ENCODE data around the gene RAB8B. TPM values are rescaled to one million over a fixed set of nuclear protein-coding genes. Genes with fewer than 3 reads are reported as not detected.

RAB8B gene
- total and polyA plus RNA-seq, 9 of the 15 experiments (the other 6 are each of a cell fraction or from before 2014, with no cell fraction given): 7.8 to 32.1 (median 24.2) TPM

DNA sequence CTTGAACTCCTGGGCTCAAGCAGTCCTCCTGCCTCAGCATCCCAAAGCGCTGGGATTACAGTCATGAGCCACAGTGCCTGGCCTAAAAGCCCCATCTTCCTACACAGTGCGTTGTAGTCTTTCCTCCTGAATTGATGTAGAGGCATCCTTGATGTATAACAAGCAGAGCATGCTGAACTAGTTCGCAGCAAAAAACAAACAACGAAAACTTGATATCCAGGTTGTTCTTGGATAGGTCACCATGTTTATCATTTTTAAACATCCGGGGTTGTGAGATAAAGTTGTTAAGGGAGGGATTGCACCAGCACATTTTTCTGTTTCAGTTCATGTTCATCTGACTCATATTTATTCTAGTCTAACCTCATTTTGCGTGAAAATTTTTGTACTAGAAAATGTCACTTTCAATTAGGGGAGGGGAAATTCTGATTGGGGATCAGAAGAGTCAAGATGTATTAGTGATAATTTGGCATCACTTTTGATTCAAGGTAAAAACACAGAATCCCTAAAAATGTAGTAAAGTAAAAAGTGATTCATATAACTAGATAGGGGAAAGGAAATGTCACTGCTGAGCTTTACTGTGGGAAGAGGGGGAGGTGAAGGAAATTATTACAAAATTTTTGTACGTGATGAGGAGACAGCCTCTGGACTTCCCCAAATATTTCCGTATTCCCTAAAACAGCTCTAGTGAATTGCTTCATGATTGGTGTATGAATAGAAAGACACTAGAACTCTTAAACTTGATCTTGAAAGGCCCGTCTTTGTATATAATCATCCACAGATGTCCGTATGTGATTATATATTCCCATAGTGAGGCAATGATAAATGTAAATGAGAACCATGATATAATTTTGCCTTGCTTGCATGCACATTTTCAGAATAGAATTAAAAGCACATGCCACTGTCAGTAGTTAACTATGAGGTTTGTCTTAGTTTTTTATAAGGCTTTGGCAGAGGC, 22.9 kb downstream of the RAB8B start (continued):
- TF ChIP-seq, protein P1, sequence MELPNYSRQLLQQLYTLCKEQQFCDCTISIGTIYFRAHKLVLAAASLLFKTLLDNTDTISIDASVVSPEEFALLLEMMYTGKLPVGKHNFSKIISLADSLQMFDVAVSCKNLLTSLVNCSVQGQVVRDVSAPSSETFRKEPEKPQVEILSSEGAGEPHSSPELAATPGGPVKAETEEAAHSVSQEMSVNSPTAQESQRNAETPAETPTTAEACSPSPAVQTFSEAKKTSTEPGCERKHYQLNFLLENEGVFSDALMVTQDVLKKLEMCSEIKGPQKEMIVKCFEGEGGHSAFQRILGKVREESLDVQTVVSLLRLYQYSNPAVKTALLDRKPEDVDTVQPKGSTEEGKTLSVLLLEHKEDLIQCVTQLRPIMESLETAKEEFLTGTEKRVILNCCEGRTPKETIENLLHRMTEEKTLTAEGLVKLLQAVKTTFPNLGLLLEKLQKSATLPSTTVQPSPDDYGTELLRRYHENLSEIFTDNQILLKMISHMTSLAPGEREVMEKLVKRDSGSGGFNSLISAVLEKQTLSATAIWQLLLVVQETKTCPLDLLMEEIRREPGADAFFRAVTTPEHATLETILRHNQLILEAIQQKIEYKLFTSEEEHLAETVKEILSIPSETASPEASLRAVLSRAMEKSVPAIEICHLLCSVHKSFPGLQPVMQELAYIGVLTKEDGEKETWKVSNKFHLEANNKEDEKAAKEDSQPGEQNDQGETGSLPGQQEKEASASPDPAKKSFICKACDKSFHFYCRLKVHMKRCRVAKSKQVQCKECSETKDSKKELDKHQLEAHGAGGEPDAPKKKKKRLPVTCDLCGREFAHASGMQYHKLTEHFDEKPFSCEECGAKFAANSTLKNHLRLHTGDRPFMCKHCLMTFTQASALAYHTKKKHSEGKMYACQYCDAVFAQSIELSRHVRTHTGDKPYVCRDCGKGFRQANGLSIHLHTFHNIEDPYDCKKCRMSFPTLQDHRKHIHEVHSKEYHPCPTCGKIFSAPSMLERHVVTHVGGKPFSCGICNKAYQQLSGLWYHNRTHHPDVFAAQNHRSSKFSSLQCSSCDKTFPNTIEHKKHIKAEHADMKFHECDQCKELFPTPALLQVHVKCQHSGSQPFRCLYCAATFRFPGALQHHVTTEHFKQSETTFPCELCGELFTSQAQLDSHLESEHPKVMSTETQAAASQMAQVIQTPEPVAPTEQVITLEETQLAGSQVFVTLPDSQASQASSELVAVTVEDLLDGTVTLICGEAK (IDR thresholded peaks at IDR 0.05): peak; percentile 25; the same call in 1 of the 2 replicates
- TF ChIP-seq, protein P1 (CRISPR knock-in tag; IDR thresholded peaks at IDR 0.05): no peak
- TF ChIP-seq E2F4 (CRISPR knock-in tag; IDR thresholded peaks at IDR 0.05; ENCODE audit: low read depth): no peak
- TF ChIP-seq MECOM (CRISPR knock-in tag; IDR thresholded peaks at IDR 0.05): 0 out of 2 replicates have a peak, but pooled peaks have one; percentile 6
- no peak for TF ChIP-seq ZNF584 (CRISPR knock-in tag; IDR thresholded peaks at IDR 0.05; ENCODE audit: low read depth)
- no peak for TF ChIP-seq CHD1 (IDR thresholded peaks at IDR 0.05; ENCODE audit: low read length)
- no peak for TF ChIP-seq HMG20A (CRISPR knock-in tag; conservative IDR thresholded peaks at IDR 0.05)
- no peak for TF ChIP-seq TCF7 (IDR thresholded peaks at IDR 0.05; ENCODE audit: borderline replicate concordance)
- no peak for TF ChIP-seq ZBTB2 (IDR thresholded peaks at IDR 0.05)
- no peak for TF ChIP-seq FOXO4 (CRISPR knock-in tag; IDR thresholded peaks at IDR 0.05)
- TF ChIP-seq, protein P2, sequence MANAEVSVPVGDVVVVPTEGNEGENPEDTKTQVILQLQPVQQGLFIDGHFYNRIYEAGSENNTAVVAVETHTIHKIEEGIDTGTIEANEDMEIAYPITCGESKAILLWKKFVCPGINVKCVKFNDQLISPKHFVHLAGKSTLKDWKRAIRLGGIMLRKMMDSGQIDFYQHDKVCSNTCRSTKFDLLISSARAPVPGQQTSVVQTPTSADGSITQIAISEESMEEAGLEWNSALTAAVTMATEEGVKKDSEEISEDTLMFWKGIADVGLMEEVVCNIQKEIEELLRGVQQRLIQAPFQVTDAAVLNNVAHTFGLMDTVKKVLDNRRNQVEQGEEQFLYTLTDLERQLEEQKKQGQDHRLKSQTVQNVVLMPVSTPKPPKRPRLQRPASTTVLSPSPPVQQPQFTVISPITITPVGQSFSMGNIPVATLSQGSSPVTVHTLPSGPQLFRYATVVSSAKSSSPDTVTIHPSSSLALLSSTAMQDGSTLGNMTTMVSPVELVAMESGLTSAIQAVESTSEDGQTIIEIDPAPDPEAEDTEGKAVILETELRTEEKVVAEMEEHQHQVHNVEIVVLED (CRISPR knock-in tag; IDR thresholded peaks at IDR 0.05): no peak
